Thyroid gland (tissue), 4 donors: Measurements from ENCODE around the gene RAB23. TPM values are rescaled to one million over a fixed set of nuclear protein-coding genes. Genes with fewer than 3 reads are reported as not detected.
A peak's percentile ranks its signal among the peaks of the same experiment; 100 is the strongest.

Experiments used
- DNase-seq, 2 donors: peaks; one replicate each; pipeline ENCODE4 v3.0.0-alpha.2; 2019
- H3K27ac ChIP-seq, 3 donors: fragments of 200-600 bp; sonication (generic); 1 replicate in 2 of 3; 2 replicates in 1 of 3; pipeline ENCODE4 v1.5.1; 2016 to 2019; ENCODE audit warnings: mild to moderate bottlenecking in 1 of 3, moderate library complexity in 1 of 3
- H3K27me3 ChIP-seq: fragments of 200-600 bp; sonication (generic); one replicate; pipeline ENCODE4 v1.5.1; 2019
- H3K36me3 ChIP-seq, 2 donors: fragments of 200-600 bp; sonication (generic); one replicate each; pipeline ENCODE4 v1.5.1; 2016 to 2019
- H3K4me1 ChIP-seq, 2 donors: fragments of 200-600 bp; sonication (generic); one replicate each; pipeline ENCODE4 v1.5.1; 2017 to 2019
- H3K4me3 ChIP-seq, 3 donors: fragments of 200-600 bp; sonication (generic); replicated peaks in 1 of 3; 1 replicate in 2 of 3; 2 replicates in 1 of 3; pipeline ENCODE4 v1.5.1; 2016; ENCODE audit warnings: mild to moderate bottlenecking in 1 of 3
- H3K9me3 ChIP-seq: fragments of 200-600 bp; sonication (generic); one replicate; pipeline ENCODE4 v1.5.1; 2017
- POLR2A ChIP-seq, 2 donors: fragments of 450-650 bp; IDR thresholded peaks; one replicate each; pipeline ENCODE4 v1.6.1; 2017; ENCODE audit warnings: antibody characterized with exemption in 2 of 2, mild to moderate bottlenecking in 2 of 2, moderate library complexity in 1 of 2
- WGBS, 2 donors: methylation state at CpG; one replicate each; pipeline ENCODE4 v1.1.5; 2017; 5-methylcytosine and 5-hydroxymethylcytosine counted together
- intact Hi-C: fragments of 100-400 bp; cut with DNase I; formaldehyde crosslinking; loops from one replicate; pipeline ENCODE4 v1.15.1; 2023
- total RNA-seq, 4 donors: library from RNA; depleted of rRNA; stranded (reverse); fragments of >200 nt; gene quantifications; one replicate each; pipeline ENCODE4 v1.2.3, GENCODE V29; 2016
- TF ChIP-seq, protein P1 (sequence below), 6 experiments: fragments of 200-600 bp in 3 of 6; fragments of 450-650 bp in 3 of 6; sonication (generic) in 3 of 6; IDR thresholded peaks; one replicate each; pipeline ENCODE4 v1.5.1; 2016 to 2019; ENCODE audit warnings: antibody characterized with exemption in 6 of 6, mild to moderate bottlenecking in 2 of 6, inconsistent platforms in 1 of 6, moderate library complexity in 1 of 6

Gene RAB23
- total RNA-seq, 4 donors from 2014 or later, result 19.6 to 38.9 (median 27.9) TPM

DNA sequence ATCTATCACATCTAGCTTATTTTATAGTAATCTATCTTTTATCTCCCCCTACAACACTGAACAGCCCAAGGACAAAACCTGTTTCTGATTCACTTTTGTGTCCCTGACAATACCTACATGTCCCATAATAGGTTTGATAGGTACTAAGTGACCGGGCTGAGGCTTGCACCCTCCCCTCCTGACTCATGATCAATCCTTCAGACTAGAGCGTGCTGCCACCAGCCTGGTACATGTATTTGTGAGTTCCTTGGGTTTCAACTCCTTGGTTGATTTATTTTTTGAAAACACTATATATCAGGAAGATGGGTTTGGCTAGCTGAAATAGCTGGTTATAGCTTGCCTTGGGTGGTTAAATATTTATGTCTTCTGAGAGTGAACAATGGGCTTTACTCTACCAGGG, 41.6 kb upstream of the RAB23 start:
- WGBS, 2 donors, result 94 to 98% methylated on average over 2 of the region's 2 CpGs
- intact Hi-C loops, result no loop called here
- Histone ChIP-seq H3K36me3 (no peaks in the 10 kb centered on the region), H3K4me3 (no peak overlapping the region), H3K27me3 (no peaks in the 10 kb centered on the region), H3K27ac (peak overlapping the region in 2 of 3 donors; percentile 87 to 99), H3K9me3 (no peaks in the 10 kb centered on the region), H3K4me1 (peaks cover 27 to 36% of the 10 kb centered on the region in 2 donors)
- no peak for DNase-seq
- TF ChIP-seq POLR2A (IDR thresholded peaks at IDR 0.05), result no peak
- TF ChIP-seq, protein P1, sequence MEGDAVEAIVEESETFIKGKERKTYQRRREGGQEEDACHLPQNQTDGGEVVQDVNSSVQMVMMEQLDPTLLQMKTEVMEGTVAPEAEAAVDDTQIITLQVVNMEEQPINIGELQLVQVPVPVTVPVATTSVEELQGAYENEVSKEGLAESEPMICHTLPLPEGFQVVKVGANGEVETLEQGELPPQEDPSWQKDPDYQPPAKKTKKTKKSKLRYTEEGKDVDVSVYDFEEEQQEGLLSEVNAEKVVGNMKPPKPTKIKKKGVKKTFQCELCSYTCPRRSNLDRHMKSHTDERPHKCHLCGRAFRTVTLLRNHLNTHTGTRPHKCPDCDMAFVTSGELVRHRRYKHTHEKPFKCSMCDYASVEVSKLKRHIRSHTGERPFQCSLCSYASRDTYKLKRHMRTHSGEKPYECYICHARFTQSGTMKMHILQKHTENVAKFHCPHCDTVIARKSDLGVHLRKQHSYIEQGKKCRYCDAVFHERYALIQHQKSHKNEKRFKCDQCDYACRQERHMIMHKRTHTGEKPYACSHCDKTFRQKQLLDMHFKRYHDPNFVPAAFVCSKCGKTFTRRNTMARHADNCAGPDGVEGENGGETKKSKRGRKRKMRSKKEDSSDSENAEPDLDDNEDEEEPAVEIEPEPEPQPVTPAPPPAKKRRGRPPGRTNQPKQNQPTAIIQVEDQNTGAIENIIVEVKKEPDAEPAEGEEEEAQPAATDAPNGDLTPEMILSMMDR (IDR thresholded peaks at IDR 0.05), result no peak

DNA sequence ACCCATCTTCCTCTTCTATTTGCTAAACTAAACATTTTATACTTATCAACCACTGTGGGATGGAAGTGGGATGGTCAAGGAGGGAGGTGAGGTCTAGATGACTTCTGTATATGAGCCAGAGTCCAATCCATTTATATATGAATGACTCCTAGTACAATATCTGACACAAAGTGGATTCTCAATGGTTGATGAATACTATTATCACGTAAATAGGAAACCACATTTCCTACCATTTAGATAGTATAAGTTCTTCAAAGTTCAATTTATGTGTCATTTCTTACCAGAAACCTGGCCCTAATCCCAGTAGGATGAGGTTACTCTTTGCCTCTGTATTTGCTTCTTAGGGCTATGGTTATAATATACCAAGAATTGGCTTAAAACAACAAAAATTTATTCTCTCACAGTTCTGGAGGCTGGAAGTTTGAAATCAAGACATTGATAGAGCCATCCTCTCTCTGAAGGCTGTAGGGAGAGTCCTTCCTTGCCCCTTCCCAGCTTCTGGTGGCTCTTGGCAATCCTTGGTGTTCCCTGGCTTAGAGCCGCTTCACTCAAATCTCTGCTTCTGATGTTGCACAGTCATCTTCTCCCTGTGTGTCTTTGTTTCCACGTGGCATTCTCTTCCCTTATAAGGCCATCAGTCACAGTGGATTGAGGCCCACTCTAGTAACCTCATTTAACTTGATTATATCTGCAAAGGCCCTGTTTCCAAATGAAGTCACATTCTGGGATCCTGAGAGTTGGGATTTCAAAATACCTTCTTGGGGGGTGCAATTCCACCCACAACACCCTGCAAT, 41.0 kb upstream of the RAB23 start:
- 55 to 69% methylated on average over 3 of the region's 3 CpGs for WGBS, 2 donors
- Histone ChIP-seq H3K27ac (peak overlapping the region; percentile 61 to 99 (median 87)), H3K9me3 (no peaks in the 10 kb centered on the region), H3K4me1 (peaks cover 33 to 42% of the 10 kb centered on the region in 2 donors), H3K36me3 (no peaks in the 10 kb centered on the region), H3K27me3 (no peaks in the 10 kb centered on the region), H3K4me3 (no peak overlapping the region)
- no peak for DNase-seq
- intact Hi-C loops, result no loop called here
- TF ChIP-seq, protein P1 (IDR thresholded peaks at IDR 0.05), result no peak
- no peak for TF ChIP-seq POLR2A (IDR thresholded peaks at IDR 0.05)

DNA sequence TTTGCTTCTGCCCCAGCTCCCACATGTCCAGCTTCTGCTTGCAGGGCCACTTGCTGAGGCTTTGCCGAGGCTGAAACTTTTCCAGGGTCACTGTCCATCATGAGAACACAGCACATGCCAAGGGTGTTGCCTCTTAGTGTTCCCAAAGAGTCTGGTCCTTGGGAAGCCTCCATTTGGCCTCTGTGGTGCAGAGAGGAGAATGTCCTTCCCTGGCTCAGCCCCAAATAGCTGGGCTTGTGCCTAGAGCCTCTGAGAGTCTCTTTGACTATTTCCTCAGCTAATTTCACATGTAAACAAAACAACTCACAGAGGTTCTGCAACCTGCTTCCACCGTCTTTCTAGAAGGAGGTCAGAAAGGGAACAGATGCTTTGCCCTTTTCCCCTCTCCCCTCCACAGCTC, 40.4 kb upstream of the RAB23 start:
- Histone ChIP-seq H3K27ac (peak overlapping the region; percentile 61 to 99 (median 87)), H3K9me3 (no peaks in the 10 kb centered on the region), H3K4me1 (peaks cover 36 to 42% of the 10 kb centered on the region in 2 donors), H3K36me3 (no peaks in the 10 kb centered on the region), H3K27me3 (no peaks in the 10 kb centered on the region), H3K4me3 (no peak overlapping the region)
- TF ChIP-seq, protein P1 (IDR thresholded peaks at IDR 0.05), result no peak
- TF ChIP-seq POLR2A (IDR thresholded peaks at IDR 0.05), result no peak
- DNase-seq, result peak; percentile 28 to 42
- 22 to 38% methylated on average over 2 of the region's 2 CpGs for WGBS, 2 donors
- intact Hi-C loops, result no loop called here

DNA sequence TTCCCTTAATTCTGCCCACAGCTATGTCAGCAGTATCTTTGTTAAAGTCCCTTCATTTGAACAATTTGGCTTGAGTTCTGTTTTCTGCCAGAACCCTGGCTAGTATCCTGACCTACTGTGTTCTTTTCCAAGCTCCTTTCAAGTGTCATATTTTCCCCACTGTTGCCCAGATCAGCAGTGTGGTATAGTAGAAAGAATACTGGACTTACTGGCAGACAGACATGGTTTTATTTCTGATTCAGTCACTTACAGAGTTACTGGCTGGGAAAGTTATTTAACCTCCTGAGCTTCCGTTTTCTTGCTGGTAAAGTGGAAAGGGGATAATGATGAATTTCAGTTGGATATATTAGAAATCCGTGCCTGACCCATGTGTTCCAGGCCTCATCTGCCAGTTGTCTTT, 39.8 kb upstream of the RAB23 start:
- peaks cover 41 to 46% of the 10 kb centered on the region in 2 donors for H3K4me1 ChIP-seq

More for the DNA sequence above, 39.8 kb upstream of the RAB23 start:
- Histone ChIP-seq H3K27me3 (no peaks in the 10 kb centered on the region), H3K27ac (peak overlapping the region; percentile 61 to 99 (median 87)), H3K4me3 (no peak overlapping the region), H3K36me3 (no peaks in the 10 kb centered on the region), H3K9me3 (no peaks in the 10 kb centered on the region)
- no peak for DNase-seq
- TF ChIP-seq, protein P1 (IDR thresholded peaks at IDR 0.05), result no peak
- peak in 1 of 2 donors; percentile 20 for TF ChIP-seq POLR2A (IDR thresholded peaks at IDR 0.05)
- intact Hi-C loops, result no loop called here
- WGBS, 2 donors, result 21 to 24% methylated on average over 2 of the region's 2 CpGs
